ENCODE results near the gene USP24. TPM values are rescaled to one million over a fixed set of nuclear protein-coding genes. Genes with fewer than 3 reads are reported as not detected.

The USP24 gene
- total RNA-seq, 1 experiment from 2014 or later: 35.3 TPM

- H3K27ac ChIP-seq (ENCODE audit: insufficient read length, low read depth, low read length): no peak overlapping the region
- Mint-ChIP-seq H3K27ac (no peak overlapping the region; a peak in 1 of 7 replicates), H3K27me3 (ENCODE audit: low read depth) (no peaks in the 10 kb centered on the region), H3K4me1 (no peaks in the 10 kb centered on the region), H3K9me3 (no peaks in the 10 kb centered on the region), H3K4me3 (no peak overlapping the region), H3K36me3 (ENCODE audit: insufficient read depth in 1 of 3, low read depth in 3 of 3) (peaks cover 23 to 75% (median 52%) of the 10 kb centered on the region in 3 experiments; a peak in 6 of 7 replicates)
- H2BK5ac ChIP-seq (ENCODE audit: insufficient read length, low read length): no peak overlapping the region
- H3K14ac ChIP-seq (ENCODE audit: insufficient read depth, low read length): no peak overlapping the region
- no CpG with 5 or more reads among the region's 7 CpGs for WGBS (ENCODE audit: extremely low coverage, insufficient read length, low lambda C conversion rate)
- DNase-seq: no peak
- no peak overlapping the region for H4K5ac ChIP-seq (ENCODE audit: insufficient read length, low read depth, low read length)
- H2BK15ac ChIP-seq (ENCODE audit: low read depth, low read length): no peak overlapping the region
- no peaks in the 10 kb centered on the region for H3K23me2 ChIP-seq (ENCODE audit: insufficient read length, low read depth, low read length, poor library complexity, severe bottlenecking)
- H3K23ac ChIP-seq (ENCODE audit: insufficient read length, low read depth, low read length): no peak overlapping the region
- no peak overlapping the region for H3K9ac ChIP-seq (ENCODE audit: extremely low read depth, insufficient read length, low read length)
- no peak overlapping the region for H3K4me2 ChIP-seq (ENCODE audit: insufficient read depth, insufficient read length, low read length)
- H4K91ac ChIP-seq (ENCODE audit: insufficient read length, low read depth, low read length): no peak overlapping the region
- no peak overlapping the region for H3K4ac ChIP-seq (ENCODE audit: low read depth, low read length)
- H2BK12ac ChIP-seq (ENCODE audit: insufficient read length, low read depth, low read length): no peak overlapping the region
- no peak overlapping the region for H3K18ac ChIP-seq (ENCODE audit: insufficient read length, low read depth, low read length)
- H4K8ac ChIP-seq (replicated peaks; ENCODE audit: insufficient read length, low read depth, low read length): no peak overlapping the region
- no peak overlapping the region for H2BK120ac ChIP-seq (ENCODE audit: low read depth, low read length, poor library complexity, severe bottlenecking)
- no peaks in the 10 kb centered on the region for H3K79me1 ChIP-seq (ENCODE audit: insufficient read depth, low read depth, low read length, poor library complexity, severe bottlenecking)
- no peaks in the 10 kb centered on the region for H3K9me3 ChIP-seq (ENCODE audit: control insufficient read depth, low read depth, low read length)
- no peak overlapping the region for H2AK5ac ChIP-seq (ENCODE audit: insufficient read length, low read length)
- H3K56ac ChIP-seq (ENCODE audit: insufficient read length, low read depth, low read length): no peak overlapping the region
- H3T11ph ChIP-seq (ENCODE audit: low read length): no peak overlapping the region
- H3K27me3 ChIP-seq (ENCODE audit: insufficient read depth, low read length): no peaks in the 10 kb centered on the region
- no peak overlapping the region for H2BK20ac ChIP-seq (ENCODE audit: low read depth, low read length, poor library complexity, severe bottlenecking)
- H2AFZ ChIP-seq (ENCODE audit: low read length): no peak overlapping the region
- H3K4me1 ChIP-seq (ENCODE audit: insufficient read depth, low read length): no peaks in the 10 kb centered on the region
- no peaks in the 10 kb centered on the region for H3K79me2 ChIP-seq (ENCODE audit: insufficient read depth, low read length)
- no peaks in the 10 kb centered on the region for H4K20me1 ChIP-seq (ENCODE audit: control insufficient read depth, insufficient read depth, insufficient read length)
- TF ChIP-seq CTCF (conservative IDR thresholded peaks at IDR 0.05): no peak
Measured at GRCh38 chr1:55128418-55128995, 86.7 kb downstream of the USP24 start.

Data from H9 (cell line).